ENCODE measurements around the gene SKP2. TPM values are rescaled to one million over a fixed set of nuclear protein-coding genes. Genes with fewer than 3 reads are reported as not detected.

SKP2 gene
- total and polyA plus RNA-seq, 2 donors from 2014 or later, result 3.4 to 10.9 TPM

- intact Hi-C loops (cut with DNase I), result no loop called here
- H3K36me3 ChIP-seq (ENCODE audit: control insufficient read depth in 2 of 3, insufficient read depth in 3 of 3, low read length in 3 of 3), result peaks cover 4 to 19% (median 8%) of the 10 kb centered on the region in 3 donors
- no peak for TF ChIP-seq CTCF (IDR thresholded peaks at IDR 0.05; ENCODE audit: borderline replicate concordance, extremely low read depth, insufficient read depth)
- H3K4me1 ChIP-seq (ENCODE audit: control insufficient read depth in 2 of 3, insufficient read depth in 2 of 3, low read depth in 1 of 3, low read length in 3 of 3), result no peaks in the 10 kb centered on the region
- H3K4me3 ChIP-seq (ENCODE audit: low read length in 3 of 3), result no peak overlapping the region
- H3K27ac ChIP-seq (ENCODE audit: low read depth in 2 of 2, low read length in 2 of 2), result no peak overlapping the region
- no peaks in the 10 kb centered on the region for H3K9me3 ChIP-seq (ENCODE audit: control insufficient read depth in 2 of 3, insufficient read depth in 1 of 3, low read length in 3 of 3)
- H3K9ac ChIP-seq (ENCODE audit: low read length in 3 of 3), result no peak overlapping the region
- no peaks in the 10 kb centered on the region for H3K27me3 ChIP-seq (ENCODE audit: control insufficient read depth, insufficient read depth, low read length)
- no peak for DNase-seq
- no peak for FAIRE-seq
Measured at GRCh38 chr5:36217988-36218387, 66.1 kb downstream of the SKP2 start.

GRCh38 chr5:36222620-36223019, 70.7 kb downstream of the SKP2 start:
- Histone ChIP-seq H3K36me3 (ENCODE audit: control insufficient read depth in 2 of 3, insufficient read depth in 3 of 3, low read length in 3 of 3) (peaks cover 0 to 25% (median 10%) of the 10 kb centered on the region in 3 donors), H3K27ac (ENCODE audit: low read depth in 2 of 2, low read length in 2 of 2) (no peak overlapping the region), H3K4me3 (ENCODE audit: low read length in 3 of 3) (no peak overlapping the region), H3K4me1 (ENCODE audit: control insufficient read depth in 2 of 3, insufficient read depth in 2 of 3, low read depth in 1 of 3, low read length in 3 of 3) (no peaks in the 10 kb centered on the region), H3K9me3 (ENCODE audit: control insufficient read depth in 2 of 3, insufficient read depth in 1 of 3, low read length in 3 of 3) (no peaks in the 10 kb centered on the region), H3K9ac (ENCODE audit: low read length in 3 of 3) (no peak overlapping the region), H3K27me3 (ENCODE audit: control insufficient read depth, insufficient read depth, low read length) (no peaks in the 10 kb centered on the region)
- DNase-seq, result no peak
- FAIRE-seq, result no peak
- intact Hi-C loops (cut with DNase I), result no loop called here
- TF ChIP-seq CTCF (IDR thresholded peaks at IDR 0.05; ENCODE audit: borderline replicate concordance, extremely low read depth, insufficient read depth), result no peak

- TF ChIP-seq CTCF (IDR thresholded peaks at IDR 0.05; ENCODE audit: borderline replicate concordance, extremely low read depth, insufficient read depth), result no peak
Measured at GRCh38 chr5:36227046-36227445, 75.1 kb downstream of the SKP2 start.

GRCh38 chr5:36228505-36228904, 76.6 kb downstream of the SKP2 start:
- TF ChIP-seq CTCF (IDR thresholded peaks at IDR 0.05; ENCODE audit: borderline replicate concordance, extremely low read depth, insufficient read depth), result no peak
- no peak overlapping the region for H3K27ac ChIP-seq (ENCODE audit: low read depth in 2 of 2, low read length in 2 of 2)
- no peaks in the 10 kb centered on the region for H3K4me1 ChIP-seq (ENCODE audit: control insufficient read depth in 2 of 3, insufficient read depth in 2 of 3, low read depth in 1 of 3, low read length in 3 of 3)
- H3K9me3 ChIP-seq (ENCODE audit: control insufficient read depth in 2 of 3, insufficient read depth in 1 of 3, low read length in 3 of 3), result no peaks in the 10 kb centered on the region
- no peak overlapping the region for H3K9ac ChIP-seq (ENCODE audit: low read length in 3 of 3)
- no peak for DNase-seq
- no peak for FAIRE-seq
- H3K36me3 ChIP-seq (ENCODE audit: control insufficient read depth in 2 of 3, insufficient read depth in 3 of 3, low read length in 3 of 3), result peaks cover 0 to 10% (median 4%) of the 10 kb centered on the region in 3 donors
- intact Hi-C loops (cut with DNase I), result no loop called here
- H3K4me3 ChIP-seq (ENCODE audit: low read length in 3 of 3), result no peak overlapping the region
- no peaks in the 10 kb centered on the region for H3K27me3 ChIP-seq (ENCODE audit: control insufficient read depth, insufficient read depth, low read length)

More at GRCh38 chr5:36227046-36227445, 75.1 kb downstream of the SKP2 start:
- H3K27ac ChIP-seq (ENCODE audit: low read depth in 2 of 2, low read length in 2 of 2), result no peak overlapping the region
- peaks cover 0 to 17% (median 4%) of the 10 kb centered on the region in 3 donors for H3K36me3 ChIP-seq (ENCODE audit: control insufficient read depth in 2 of 3, insufficient read depth in 3 of 3, low read length in 3 of 3)
- intact Hi-C loops (cut with DNase I), result no loop called here
- H3K9me3 ChIP-seq (ENCODE audit: control insufficient read depth in 2 of 3, insufficient read depth in 1 of 3, low read length in 3 of 3), result no peaks in the 10 kb centered on the region
- DNase-seq (no peak), FAIRE-seq (no peak)
- H3K4me1 ChIP-seq (ENCODE audit: control insufficient read depth in 2 of 3, insufficient read depth in 2 of 3, low read depth in 1 of 3, low read length in 3 of 3), result no peaks in the 10 kb centered on the region
- no peaks in the 10 kb centered on the region for H3K27me3 ChIP-seq (ENCODE audit: control insufficient read depth, insufficient read depth, low read length)
- H3K4me3 ChIP-seq (ENCODE audit: low read length in 3 of 3), result no peak overlapping the region
- no peak overlapping the region for H3K9ac ChIP-seq (ENCODE audit: low read length in 3 of 3)

Data from kidney (tissue), 14 donors.